HL-60 (cell line): ENCODE measurements around the gene ADAD2.

Source experiments
- DNase-seq, 2 experiments: peaks; one replicate each; pipeline ENCODE4 v3.0.0-alpha.2; 2010 to 2020; ENCODE audit warnings: low read depth in 1 of 2, low spot score in 1 of 2
- H3K27ac ChIP-seq: fragments of 250-450 bp; sonication (Bioruptor Pico); replicated peaks from 2 replicates; pipeline ENCODE4 v1.5.1; 2020; ENCODE audit warnings: mild to moderate bottlenecking, moderate library complexity
- H3K27me3 ChIP-seq: fragments of 250-450 bp; sonication (Bioruptor Pico); 2 replicates; pipeline ENCODE4 v1.5.1; 2021; ENCODE audit warnings: mild to moderate bottlenecking, moderate library complexity; ENCODE audit not compliant: insufficient read depth, poor library complexity, severe bottlenecking
- H3K4me3 ChIP-seq: replicated peaks from 2 replicates; pipeline ENCODE4 v1.5.1; 2011; ENCODE audit warnings: mild to moderate bottlenecking, control low read depth, low read length; ENCODE audit not compliant: insufficient read depth
- CTCF ChIP-seq: IDR thresholded peaks from one replicate; pipeline ENCODE4 v1.5.1; 2011; ENCODE audit warnings: low read length, control low read depth, inconsistent platforms; ENCODE audit not compliant: insufficient read depth
- GABPA ChIP-seq: IDR thresholded peaks from 2 replicates; pipeline ENCODE4 v1.6.1; 2012; ENCODE audit warnings: low read depth
- POLR2AphosphoS5 ChIP-seq: IDR thresholded peaks from 2 replicates; pipeline ENCODE4 v1.6.1; 2012; ENCODE audit warnings: low read depth
- REST ChIP-seq: IDR thresholded peaks from 2 replicates; pipeline ENCODE4 v1.6.1; 2012; ENCODE audit warnings: low read depth; ENCODE audit not compliant: insufficient replicate concordance
- SPI1 ChIP-seq: IDR thresholded peaks from 2 replicates; pipeline ENCODE4 v1.6.1; 2012; ENCODE audit warnings: low read depth, mild to moderate bottlenecking, borderline replicate concordance

ADAD2 gene

GRCh38 chr16:84159007-84159406 lies 31.9 kb upstream of the ADAD2 start:
- TF ChIP-seq SPI1 (no peak), CTCF (no peak), REST (no peak), POLR2AphosphoS5 (no peak), GABPA (no peak)
- Histone ChIP-seq H3K27me3 (peaks cover 11% of the 10 kb centered on the region), H3K27ac (no peak overlapping the region), H3K4me3 (no peak overlapping the region)
- no peak for DNase-seq

DNA sequence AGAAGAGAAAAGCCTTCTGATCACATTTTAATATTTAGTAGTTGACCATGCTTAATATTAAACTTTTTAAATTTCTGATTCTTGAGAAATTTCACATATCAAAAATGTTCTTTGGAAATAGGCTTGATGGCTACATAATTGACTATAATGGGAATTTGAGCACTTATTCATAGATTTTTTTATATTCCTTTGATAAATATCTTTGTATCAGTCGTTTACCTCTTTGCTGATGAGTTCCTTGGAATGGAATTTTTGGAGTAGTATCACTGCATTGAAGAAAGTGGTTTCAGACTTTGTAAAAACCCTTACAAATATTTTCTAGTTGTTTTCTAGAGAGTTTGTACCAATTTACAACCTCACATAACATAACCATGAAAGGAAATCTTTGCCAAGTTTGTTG lies 31.2 kb upstream of the ADAD2 start:
- no peak for DNase-seq
- no peak overlapping the region for H3K4me3 ChIP-seq
- peaks cover 11% of the 10 kb centered on the region for H3K27me3 ChIP-seq
- no peak overlapping the region for H3K27ac ChIP-seq
- no peak for TF ChIP-seq POLR2AphosphoS5
- TF ChIP-seq SPI1: no peak
- no peak for TF ChIP-seq REST
- no peak for TF ChIP-seq CTCF
- no peak for TF ChIP-seq GABPA

- peaks cover 10% of the 10 kb centered on the region for H3K27me3 ChIP-seq
- H3K4me3 ChIP-seq: no peak overlapping the region
Measured at GRCh38 chr16:84161037-84161436, 29.9 kb upstream of the ADAD2 start.

More at GRCh38 chr16:84161037-84161436, 29.9 kb upstream of the ADAD2 start:
- DNase-seq: no peak
- H3K27ac ChIP-seq: no peak overlapping the region
- TF ChIP-seq REST (no peak), POLR2AphosphoS5 (no peak), CTCF (no peak), GABPA (no peak), SPI1 (no peak)
